GDM1 (cell line): ENCODE results near the gene ZNF692.
A peak's percentile ranks its signal among the peaks of the same experiment; 100 is the strongest.
"Not testable (repeated sequence)": the region's sequence is repeated elsewhere in the genome, so short reads cannot be mapped to it uniquely, and the experiment has no call there.

Experiments used
- DNase-seq: peaks from one replicate; lab custom pipeline; 2025; lab: John Stamatoyannopoulos, UW

ZNF692 gene

GRCh38 chr1:248807067-248807737, 51.7 kb downstream of the ZNF692 start:
- peak; percentile 46 for DNase-seq

GRCh38 chr1:248805876-248806275, 53.0 kb downstream of the ZNF692 start:
- peak; percentile 55 for DNase-seq

GRCh38 chr1:248804771-248805681, 53.9 kb downstream of the ZNF692 start:
- DNase-seq, result peak; percentile 78

- DNase-seq, result not testable (repeated sequence)
Observed at GRCh38 chr1:248803501-248803900, 55.4 kb downstream of the ZNF692 start.

GRCh38 chr1:248802454-248802853, 56.4 kb downstream of the ZNF692 start:
- DNase-seq, result no peak

- no peak for DNase-seq
Observed at GRCh38 chr1:248800459-248800858, 58.4 kb downstream of the ZNF692 start.
